Right atrium auricular region (tissue), 2 donors: ENCODE data around the gene DMRT1. TPM values are rescaled to one million over a fixed set of nuclear protein-coding genes. Genes with fewer than 3 reads are reported as not detected.

Experiments used
- DNase-seq: peaks from one replicate; pipeline ENCODE4 v3.0.0-alpha.2; 2019; ENCODE audit warnings: low spot score
- H3K27ac ChIP-seq, 2 donors: fragments of 200-600 bp; sonication (generic); 1 replicate in 1 of 2; 2 replicates in 1 of 2; pipeline ENCODE4 v1.5.1; 2016 to 2019
- H3K27me3 ChIP-seq, 2 donors: fragments of 200-600 bp; sonication (generic); one replicate each; pipeline versions ENCODE4 v1.5.1 to v1.6.0; 2017 to 2019
- H3K36me3 ChIP-seq: fragments of 200-600 bp; sonication (generic); one replicate; pipeline ENCODE4 v1.5.1; 2016
- H3K4me1 ChIP-seq, 2 donors: fragments of 200-600 bp; sonication (generic); one replicate each; pipeline versions ENCODE4 v1.5.1 to v1.6.0; 2017 to 2019
- H3K4me3 ChIP-seq, 2 donors: fragments of 200-600 bp; sonication (generic); 1 replicate in 1 of 2; 2 replicates in 1 of 2; pipeline ENCODE4 v1.5.1; 2017 to 2019; ENCODE audit warnings: mild to moderate bottlenecking in 1 of 2, moderate library complexity in 1 of 2
- H3K9me3 ChIP-seq, 2 donors: fragments of 200-600 bp; sonication (generic); one replicate each; pipeline ENCODE4 v1.5.1; 2019
- CTCF ChIP-seq, 2 donors: fragments of 200-600 bp; sonication (generic); IDR thresholded peaks; one replicate each; pipeline ENCODE4 v1.5.1; 2019; ENCODE audit warnings: antibody characterized with exemption in 2 of 2
- total RNA-seq, 2 donors: library from RNA; depleted of rRNA; stranded (reverse); fragments of >200 nt; gene quantifications; one replicate each; pipeline ENCODE4 v1.1.0, GENCODE V29; 2016

The DMRT1 gene
- total RNA-seq, 2 donors from 2014 or later = not detected

- Histone ChIP-seq H3K36me3 (no peaks in the 10 kb centered on the region), H3K4me3 (no peak overlapping the region), H3K27ac (no peak overlapping the region), H3K9me3 (no peaks in the 10 kb centered on the region), H3K27me3 (no peaks in the 10 kb centered on the region), H3K4me1 (peaks cover 0 to 3% of the 10 kb centered on the region in 2 donors)
- DNase-seq = no peak
- no peak for TF ChIP-seq CTCF (IDR thresholded peaks at IDR 0.05)
These were observed 166.7 kb downstream of the DMRT1 start for GRCh38 chr9:1008216-1008615.

GRCh38 chr9:1009101-1009707 lies 167.7 kb downstream of the DMRT1 start:
- Histone ChIP-seq H3K36me3 (no peaks in the 10 kb centered on the region), H3K27ac (no peak overlapping the region), H3K4me1 (peaks cover 0 to 3% of the 10 kb centered on the region in 2 donors), H3K4me3 (no peak overlapping the region), H3K27me3 (no peaks in the 10 kb centered on the region), H3K9me3 (no peaks in the 10 kb centered on the region)
- TF ChIP-seq CTCF (IDR thresholded peaks at IDR 0.05) = peak; percentile 96 to 99
- peak; percentile 82 for DNase-seq

GRCh38 chr9:1013021-1013420 lies 171.5 kb downstream of the DMRT1 start:
- Histone ChIP-seq H3K4me3 (no peak overlapping the region), H3K4me1 (peaks cover 0 to 3% of the 10 kb centered on the region in 2 donors), H3K27me3 (no peaks in the 10 kb centered on the region), H3K27ac (no peak overlapping the region), H3K9me3 (no peaks in the 10 kb centered on the region), H3K36me3 (no peaks in the 10 kb centered on the region)
- no peak for TF ChIP-seq CTCF (IDR thresholded peaks at IDR 0.05)
- DNase-seq = no peak

- Histone ChIP-seq H3K36me3 (no peaks in the 10 kb centered on the region), H3K9me3 (no peaks in the 10 kb centered on the region), H3K4me3 (no peak overlapping the region), H3K27me3 (no peaks in the 10 kb centered on the region), H3K27ac (no peak overlapping the region), H3K4me1 (peaks cover 0 to 2% of the 10 kb centered on the region in 2 donors)
- no peak for DNase-seq
- no peak for TF ChIP-seq CTCF (IDR thresholded peaks at IDR 0.05)
These were observed 172.7 kb downstream of the DMRT1 start for GRCh38 chr9:1014225-1014624.

- H3K27me3 ChIP-seq = no peaks in the 10 kb centered on the region
These were observed 173.1 kb downstream of the DMRT1 start for GRCh38 chr9:1014640-1015039.

More at GRCh38 chr9:1014640-1015039, 173.1 kb downstream of the DMRT1 start:
- Histone ChIP-seq H3K27ac (no peak overlapping the region), H3K9me3 (no peaks in the 10 kb centered on the region), H3K4me3 (no peak overlapping the region), H3K4me1 (no peaks in the 10 kb centered on the region), H3K36me3 (no peaks in the 10 kb centered on the region)
- no peak for TF ChIP-seq CTCF (IDR thresholded peaks at IDR 0.05)
- DNase-seq = no peak
